GM19324 (cell line): ENCODE data around the gene MIPOL1.
"Not testable (repeated sequence)": the region's sequence is repeated elsewhere in the genome, so short reads cannot be mapped to it uniquely, and the experiment has no call there.

Source experiments
- ATAC-seq: cut with Tn5 transposase; IDR thresholded peaks from one replicate; pipeline ENCODE4 v1.9.1; 2021; ENCODE audit warnings: mild to moderate bottlenecking, moderate library complexity; ENCODE audit not compliant: unreplicated experiment, low FRiP score

MIPOL1 gene

GRCh38 chr14:37376944-37377609 is 179.3 kb downstream of the MIPOL1 start:
- ATAC-seq = no peak

- no peak for ATAC-seq
Observed at GRCh38 chr14:37384870-37385596, 187.3 kb downstream of the MIPOL1 start.

GRCh38 chr14:37397157-37397940 is 199.6 kb downstream of the MIPOL1 start:
- not testable (repeated sequence) for ATAC-seq

GRCh38 chr14:37397941-37398215 is 200.1 kb downstream of the MIPOL1 start:
- ATAC-seq = no peak

GRCh38 chr14:37399517-37399916 is 201.8 kb downstream of the MIPOL1 start:
- no peak for ATAC-seq

- no peak for ATAC-seq
Observed at GRCh38 chr14:37401093-37401492, 203.4 kb downstream of the MIPOL1 start.

- ATAC-seq = no peak
Observed at GRCh38 chr14:37403626-37404025, 205.9 kb downstream of the MIPOL1 start.

GRCh38 chr14:37406095-37406494 is 208.4 kb downstream of the MIPOL1 start:
- ATAC-seq = no peak

GRCh38 chr14:37411079-37411735 is 213.5 kb downstream of the MIPOL1 start:
- ATAC-seq = no peak

GRCh38 chr14:37413050-37413449 is 215.3 kb downstream of the MIPOL1 start:
- ATAC-seq = no peak

GRCh38 chr14:37413504-37414003 is 215.8 kb downstream of the MIPOL1 start:
- no peak for ATAC-seq

GRCh38 chr14:37416264-37416663 is 218.5 kb downstream of the MIPOL1 start:
- ATAC-seq = no peak

- ATAC-seq = no peak
Observed at GRCh38 chr14:37417151-37417550, 219.4 kb downstream of the MIPOL1 start.

GRCh38 chr14:37417833-37418232 is 220.1 kb downstream of the MIPOL1 start:
- no peak for ATAC-seq

GRCh38 chr14:37420622-37421021 is 222.9 kb downstream of the MIPOL1 start:
- no peak for ATAC-seq

GRCh38 chr14:37422319-37422718 is 224.6 kb downstream of the MIPOL1 start:
- no peak for ATAC-seq

GRCh38 chr14:37422748-37423147 is 225.0 kb downstream of the MIPOL1 start:
- no peak for ATAC-seq

GRCh38 chr14:37428954-37429353 is 231.2 kb downstream of the MIPOL1 start:
- no peak for ATAC-seq

- ATAC-seq = no peak
Observed at GRCh38 chr14:37429618-37430017, 231.9 kb downstream of the MIPOL1 start.

GRCh38 chr14:37434867-37435266 is 237.1 kb downstream of the MIPOL1 start:
- ATAC-seq = no peak

- ATAC-seq = no peak
Observed at GRCh38 chr14:37436519-37436918, 238.8 kb downstream of the MIPOL1 start.
